ENCODE results near the gene ST8SIA4.

ST8SIA4 gene

GRCh38 chr5:100792781-100793180 is 110.3 kb downstream of the ST8SIA4 start:
- no CpG with 5 or more reads among the region's 3 CpGs for WGBS (ENCODE audit: extremely low coverage, insufficient coverage, low lambda C conversion rate)

GRCh38 chr5:100791391-100791790 is 111.7 kb downstream of the ST8SIA4 start:
- no peak for DNase-seq
- Histone ChIP-seq H3K79me2 (ENCODE audit: control insufficient read depth, insufficient read depth, low read length) (no peaks in the 10 kb centered on the region), H3K27me3 (ENCODE audit: insufficient read depth, low read length, poor library complexity) (no peaks in the 10 kb centered on the region), H3K4me3 (ENCODE audit: low read length) (no peak overlapping the region), H2AK5ac (ENCODE audit: low read length) (no peak overlapping the region), H3K4ac (ENCODE audit: low read depth, low read length) (no peak overlapping the region), H3K36me3 (ENCODE audit: control insufficient read depth, insufficient read depth, low read length) (no peaks in the 10 kb centered on the region), H4K5ac (ENCODE audit: low read length) (no peak overlapping the region), H2BK5ac (ENCODE audit: low read length) (no peak overlapping the region), H3K79me1 (ENCODE audit: low read length) (no peaks in the 10 kb centered on the region), H2BK120ac (ENCODE audit: low read depth, low read length) (no peak overlapping the region), H3K18ac (ENCODE audit: low read length) (no peak overlapping the region), H3K56ac (ENCODE audit: low read length) (no peak overlapping the region), H3K4me1 (ENCODE audit: control insufficient read depth, low read depth, low read length) (no peaks in the 10 kb centered on the region), H3K23ac (ENCODE audit: low read length) (no peak overlapping the region), H2BK15ac (replicated peaks; ENCODE audit: low read depth) (no peak overlapping the region), H3K27ac (ENCODE audit: low read depth, low read length) (no peak overlapping the region), H3K4me2 (ENCODE audit: low read length) (no peak overlapping the region), H4K8ac (ENCODE audit: low read depth, low read length) (no peak overlapping the region), H3K9ac (ENCODE audit: low read length) (no peak overlapping the region)
- no CpG with 5 or more reads among the region's 2 CpGs for WGBS (ENCODE audit: extremely low coverage, insufficient coverage, low lambda C conversion rate)

More at GRCh38 chr5:100792781-100793180, 110.3 kb downstream of the ST8SIA4 start:
- Histone ChIP-seq H2AK5ac (ENCODE audit: low read length) (no peak overlapping the region), H3K79me1 (ENCODE audit: low read length) (no peaks in the 10 kb centered on the region), H3K9ac (ENCODE audit: low read length) (no peak overlapping the region), H3K27me3 (ENCODE audit: insufficient read depth, low read length, poor library complexity) (no peaks in the 10 kb centered on the region), H3K27ac (ENCODE audit: low read depth, low read length) (no peak overlapping the region), H2BK5ac (ENCODE audit: low read length) (no peak overlapping the region), H4K5ac (ENCODE audit: low read length) (no peak overlapping the region), H3K18ac (ENCODE audit: low read length) (no peak overlapping the region), H3K79me2 (ENCODE audit: control insufficient read depth, insufficient read depth, low read length) (no peaks in the 10 kb centered on the region), H3K4ac (ENCODE audit: low read depth, low read length) (no peak overlapping the region), H3K36me3 (ENCODE audit: control insufficient read depth, insufficient read depth, low read length) (no peaks in the 10 kb centered on the region), H2BK15ac (replicated peaks; ENCODE audit: low read depth) (no peak overlapping the region), H3K4me3 (ENCODE audit: low read length) (no peak overlapping the region), H3K23ac (ENCODE audit: low read length) (no peak overlapping the region), H3K4me1 (ENCODE audit: control insufficient read depth, low read depth, low read length) (no peaks in the 10 kb centered on the region), H4K8ac (ENCODE audit: low read depth, low read length) (no peak overlapping the region), H2BK120ac (ENCODE audit: low read depth, low read length) (no peak overlapping the region), H3K56ac (ENCODE audit: low read length) (no peak overlapping the region), H3K4me2 (ENCODE audit: low read length) (no peak overlapping the region)
- no peak for DNase-seq

GRCh38 chr5:100790951-100791350 is 112.1 kb downstream of the ST8SIA4 start:
- no peak overlapping the region for H2AK5ac ChIP-seq (ENCODE audit: low read length)
- H3K9ac ChIP-seq (ENCODE audit: low read length), result no peak overlapping the region
- no peak overlapping the region for H3K4ac ChIP-seq (ENCODE audit: low read depth, low read length)
- DNase-seq, result no peak
- no peak overlapping the region for H3K18ac ChIP-seq (ENCODE audit: low read length)
- H2BK120ac ChIP-seq (ENCODE audit: low read depth, low read length), result no peak overlapping the region
- no peak overlapping the region for H4K5ac ChIP-seq (ENCODE audit: low read length)
- H4K8ac ChIP-seq (ENCODE audit: low read depth, low read length), result no peak overlapping the region
- H3K4me1 ChIP-seq (ENCODE audit: control insufficient read depth, low read depth, low read length), result no peaks in the 10 kb centered on the region
- no peak overlapping the region for H3K4me3 ChIP-seq (ENCODE audit: low read length)
- H3K56ac ChIP-seq (ENCODE audit: low read length), result no peak overlapping the region
- H3K79me2 ChIP-seq (ENCODE audit: control insufficient read depth, insufficient read depth, low read length), result no peaks in the 10 kb centered on the region
- H3K4me2 ChIP-seq (ENCODE audit: low read length), result no peak overlapping the region
- H2BK5ac ChIP-seq (ENCODE audit: low read length), result no peak overlapping the region
- H3K79me1 ChIP-seq (ENCODE audit: low read length), result no peaks in the 10 kb centered on the region
- H3K36me3 ChIP-seq (ENCODE audit: control insufficient read depth, insufficient read depth, low read length), result no peaks in the 10 kb centered on the region
- H2BK15ac ChIP-seq (replicated peaks; ENCODE audit: low read depth), result no peak overlapping the region
- H3K27ac ChIP-seq (ENCODE audit: low read depth, low read length), result no peak overlapping the region
- no peaks in the 10 kb centered on the region for H3K27me3 ChIP-seq (ENCODE audit: insufficient read depth, low read length, poor library complexity)
- WGBS (ENCODE audit: extremely low coverage, insufficient coverage, low lambda C conversion rate), result no CpG with 5 or more reads among the region's 2 CpGs
- no peak overlapping the region for H3K23ac ChIP-seq (ENCODE audit: low read length)

- Histone ChIP-seq H3K4ac (ENCODE audit: low read depth, low read length) (no peak overlapping the region), H3K79me1 (ENCODE audit: low read length) (no peaks in the 10 kb centered on the region), H2BK120ac (ENCODE audit: low read depth, low read length) (no peak overlapping the region), H3K4me3 (ENCODE audit: low read length) (no peak overlapping the region), H3K4me2 (ENCODE audit: low read length) (no peak overlapping the region), H3K18ac (ENCODE audit: low read length) (no peak overlapping the region), H2AK5ac (ENCODE audit: low read length) (no peak overlapping the region), H3K27me3 (ENCODE audit: insufficient read depth, low read length, poor library complexity) (no peaks in the 10 kb centered on the region), H3K9ac (ENCODE audit: low read length) (no peak overlapping the region), H4K8ac (ENCODE audit: low read depth, low read length) (no peak overlapping the region), H3K36me3 (ENCODE audit: control insufficient read depth, insufficient read depth, low read length) (no peaks in the 10 kb centered on the region), H2BK5ac (ENCODE audit: low read length) (no peak overlapping the region), H3K79me2 (ENCODE audit: control insufficient read depth, insufficient read depth, low read length) (no peaks in the 10 kb centered on the region), H3K27ac (ENCODE audit: low read depth, low read length) (no peak overlapping the region), H3K56ac (ENCODE audit: low read length) (peak overlapping the region; percentile 60), H3K4me1 (ENCODE audit: control insufficient read depth, low read depth, low read length) (no peaks in the 10 kb centered on the region), H4K5ac (ENCODE audit: low read length) (no peak overlapping the region), H2BK15ac (replicated peaks; ENCODE audit: low read depth) (no peak overlapping the region), H3K23ac (ENCODE audit: low read length) (no peak overlapping the region)
- peak; percentile 56 for DNase-seq
- WGBS (ENCODE audit: extremely low coverage, insufficient coverage, low lambda C conversion rate), result no CpG with 5 or more reads among the region's 4 CpGs
Measured at GRCh38 chr5:100790170-100790665, 112.9 kb downstream of the ST8SIA4 start.

- no peak for DNase-seq
- Histone ChIP-seq H2BK15ac (replicated peaks; ENCODE audit: low read depth) (no peak overlapping the region), H3K9ac (ENCODE audit: low read length) (no peak overlapping the region), H3K23ac (ENCODE audit: low read length) (no peak overlapping the region), H4K8ac (ENCODE audit: low read depth, low read length) (no peak overlapping the region), H3K56ac (ENCODE audit: low read length) (no peak overlapping the region), H4K5ac (ENCODE audit: low read length) (no peak overlapping the region), H3K79me2 (ENCODE audit: control insufficient read depth, insufficient read depth, low read length) (no peaks in the 10 kb centered on the region), H2AK5ac (ENCODE audit: low read length) (no peak overlapping the region), H3K4me1 (ENCODE audit: control insufficient read depth, low read depth, low read length) (no peaks in the 10 kb centered on the region), H3K36me3 (ENCODE audit: control insufficient read depth, insufficient read depth, low read length) (no peaks in the 10 kb centered on the region), H3K4ac (ENCODE audit: low read depth, low read length) (no peak overlapping the region), H3K4me3 (ENCODE audit: low read length) (no peak overlapping the region), H3K79me1 (ENCODE audit: low read length) (no peaks in the 10 kb centered on the region), H3K18ac (ENCODE audit: low read length) (no peak overlapping the region), H3K4me2 (ENCODE audit: low read length) (no peak overlapping the region), H2BK5ac (ENCODE audit: low read length) (no peak overlapping the region), H3K27ac (ENCODE audit: low read depth, low read length) (no peak overlapping the region), H3K27me3 (ENCODE audit: insufficient read depth, low read length, poor library complexity) (no peaks in the 10 kb centered on the region), H2BK120ac (ENCODE audit: low read depth, low read length) (no peak overlapping the region)
- no CpG with 5 or more reads among the region's 5 CpGs for WGBS (ENCODE audit: extremely low coverage, insufficient coverage, low lambda C conversion rate)
Measured at GRCh38 chr5:100789694-100790093, 113.4 kb downstream of the ST8SIA4 start.

- H3K36me3 ChIP-seq (ENCODE audit: control insufficient read depth, insufficient read depth, low read length), result no peaks in the 10 kb centered on the region
Measured at GRCh38 chr5:100788417-100788816, 114.7 kb downstream of the ST8SIA4 start.

More at GRCh38 chr5:100788417-100788816, 114.7 kb downstream of the ST8SIA4 start:
- Histone ChIP-seq H3K4me2 (ENCODE audit: low read length) (no peak overlapping the region), H3K23ac (ENCODE audit: low read length) (no peak overlapping the region), H3K4me1 (ENCODE audit: control insufficient read depth, low read depth, low read length) (no peaks in the 10 kb centered on the region), H2AK5ac (ENCODE audit: low read length) (no peak overlapping the region), H4K5ac (ENCODE audit: low read length) (no peak overlapping the region), H2BK15ac (replicated peaks; ENCODE audit: low read depth) (no peak overlapping the region), H3K18ac (ENCODE audit: low read length) (no peak overlapping the region), H3K79me1 (ENCODE audit: low read length) (no peaks in the 10 kb centered on the region), H2BK120ac (ENCODE audit: low read depth, low read length) (no peak overlapping the region), H2BK5ac (ENCODE audit: low read length) (no peak overlapping the region), H3K79me2 (ENCODE audit: control insufficient read depth, insufficient read depth, low read length) (no peaks in the 10 kb centered on the region), H4K8ac (ENCODE audit: low read depth, low read length) (no peak overlapping the region), H3K27ac (ENCODE audit: low read depth, low read length) (no peak overlapping the region), H3K27me3 (ENCODE audit: insufficient read depth, low read length, poor library complexity) (no peaks in the 10 kb centered on the region), H3K4ac (ENCODE audit: low read depth, low read length) (no peak overlapping the region), H3K9ac (ENCODE audit: low read length) (no peak overlapping the region), H3K56ac (ENCODE audit: low read length) (no peak overlapping the region), H3K4me3 (ENCODE audit: low read length) (no peak overlapping the region)
- no peak for DNase-seq
- no CpG with 5 or more reads among the region's 2 CpGs for WGBS (ENCODE audit: extremely low coverage, insufficient coverage, low lambda C conversion rate)
